Pancreas (tissue), 10 donors: ENCODE data around the gene TAS1R3. TPM values are rescaled to one million over a fixed set of nuclear protein-coding genes. Genes with fewer than 3 reads are reported as not detected.

Experiments
- ATAC-seq, 4 donors: fragments of 200-7000 bp; cut with Tn5 transposase; one replicate each; pipeline versions ENCODE4 v1.8.0 to v1.9.1; 2020; ENCODE audit warnings: mild to moderate bottlenecking in 4 of 4, moderate library complexity in 4 of 4
- DNase-seq, 6 donors: peaks; one replicate each; pipeline ENCODE4 v3.0.0-alpha.2; 2020
- FAIRE-seq: peaks from 2 replicates; lab custom pipeline; 2012; peaks lifted over from hg19 to GRCh38; lab: Jason Lieb, UNC
- H3K27ac ChIP-seq, 4 donors: fragments of 200-600 bp; sonication (generic); 1 replicate in 3 of 4; 2 replicates in 1 of 4; pipeline versions ENCODE4 v1.5.0 to v1.8.0; 2020
- H3K27me3 ChIP-seq, 4 donors: fragments of 200-600 bp; one replicate each; pipeline ENCODE4 v1.8.0; 2021
- H3K36me3 ChIP-seq, 3 donors: fragments of 200-600 bp; sonication (generic) in 1 of 3; one replicate each; pipeline versions ENCODE4 v1.5.0 to v1.8.0; 2020 to 2021
- H3K4me1 ChIP-seq, 3 donors: fragments of 200-600 bp; one replicate each; pipeline ENCODE4 v1.8.0; 2021
- H3K4me3 ChIP-seq, 4 donors: fragments of 200-600 bp; sonication (generic) in 2 of 4; one replicate each; pipeline versions ENCODE4 v1.5.0 to v1.8.0; 2020 to 2021
- H3K9me3 ChIP-seq, 4 donors: fragments of 200-600 bp; one replicate each; pipeline ENCODE4 v1.8.0; 2021
- WGBS, 2 donors: extraction: QIAGEN DNeasy Blood & Tissue Kit; methylation state at CpG; one replicate each; pipeline ENCODE4 v1.1.7; 2013; 5-methylcytosine and 5-hydroxymethylcytosine counted together
- intact Hi-C, 3 donors: fragments of 100-400 bp; cut with DNase I; formaldehyde crosslinking; loops; one replicate each; pipeline versions ENCODE4 v1.11.1 to v1.14.2; 2022
- polyA plus RNA-seq, 2 donors: library from polyadenylated mRNA; stranded (reverse); fragments of 200-250 nt; gene quantifications; one replicate each; pipeline ENCODE4 v1.2.3, GENCODE V29; 2013
- total RNA-seq, 6 donors: library from RNA; stranded (reverse); fragmentation: NEBNext Ultra II Directional in 4 of 6; extraction: Animal tissue kit (Norgen Biotek cat#: 25700) in 4 of 6; gene quantifications; one replicate each; pipeline versions ENCODE4 v1.2.1 to v1.2.4, GENCODE V29; 2021 to 2023
- TF ChIP-seq, protein P1 (sequence below), 4 donors: fragments of 200-600 bp; sonication (generic) in 3 of 4; IDR thresholded peaks; one replicate each; pipeline versions ENCODE4 v1.5.0 to v1.8.0; 2021; ENCODE audit warnings: antibody characterized with exemption in 4 of 4
- donor health status: healthy with polysubstance abuse.
- donor health status: DM: no; HTN: no; CAD: no; lungs with moderate emphysema.
- donor health status: DM: no; HTN: no; CAD: no.
- donor health status: control.
- donor health status: control.
- donor health status: Bipolar disorder and iron deficiency.
- donor health status: DM: yes; HTN: yes; CAD: no.
- donor health status: DM: no; HTN: no; CAD: no.
- donor health status: DM: no; HTN: no; CAD: no.
- donor health status: DM: yes; HTN: yes; CAD: no.

The TAS1R3 gene
- total and polyA plus RNA-seq, 8 donors = 0.04 to 0.41 (median 0.12) TPM

DNA sequence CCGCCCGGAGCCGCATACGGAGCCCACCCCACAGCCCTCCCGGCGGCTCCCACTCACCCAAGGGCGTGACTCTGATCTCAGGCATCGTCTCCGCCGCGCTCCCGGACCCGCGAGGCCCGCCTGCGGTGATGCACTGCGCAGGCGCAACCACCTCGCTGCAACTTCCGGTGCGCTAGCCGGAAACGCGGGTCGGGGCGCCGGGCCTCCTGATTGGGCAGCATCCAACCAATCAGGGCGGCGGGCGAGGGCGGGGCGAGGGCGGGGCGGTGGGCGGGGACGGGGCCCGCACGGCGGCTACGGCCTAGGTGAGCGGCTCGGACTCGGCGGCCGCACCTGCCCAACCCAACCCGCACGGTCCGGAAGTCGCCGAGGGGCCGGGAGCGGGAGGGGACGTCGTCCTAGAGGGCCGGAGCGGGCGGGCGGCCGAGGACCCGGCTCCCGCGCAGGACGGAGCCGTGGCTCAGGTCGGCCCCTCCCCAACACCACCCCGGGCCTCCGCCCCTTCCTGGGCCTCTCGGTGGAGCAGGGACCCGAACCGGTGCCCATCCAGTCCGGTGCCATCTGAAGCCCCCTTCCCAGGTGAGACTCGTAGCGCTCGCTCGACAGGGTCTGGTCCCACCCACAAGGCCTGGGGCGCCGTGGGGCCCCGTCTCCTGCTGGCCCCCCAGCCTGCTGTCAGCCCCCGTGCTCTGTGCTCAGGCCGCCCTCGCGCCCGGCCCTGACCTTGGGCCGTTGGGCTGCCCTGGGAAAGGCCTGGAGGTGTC lies 6.4 kb upstream of the TAS1R3 start, which contains the start of the genes CPTP and INTS11:
CPTP (plus strand) TSS at position 279 of the 764 bp plus-strand sequence. CDS start 2,109 bp downstream, outside the sequence.
INTS11 (minus strand) TSS at position 137 of the 764 bp plus-strand sequence; CDS start at position 85, 52 bp downstream.
- H3K9me3 ChIP-seq = no peaks in the 10 kb centered on the region
- FAIRE-seq (no peak), DNase-seq (peak; percentile 92 to 99 (median 96)), ATAC-seq (peak; percentile 86 to 95 (median 90))
- no peaks in the 10 kb centered on the region for H3K36me3 ChIP-seq
- TF ChIP-seq, protein P1, sequence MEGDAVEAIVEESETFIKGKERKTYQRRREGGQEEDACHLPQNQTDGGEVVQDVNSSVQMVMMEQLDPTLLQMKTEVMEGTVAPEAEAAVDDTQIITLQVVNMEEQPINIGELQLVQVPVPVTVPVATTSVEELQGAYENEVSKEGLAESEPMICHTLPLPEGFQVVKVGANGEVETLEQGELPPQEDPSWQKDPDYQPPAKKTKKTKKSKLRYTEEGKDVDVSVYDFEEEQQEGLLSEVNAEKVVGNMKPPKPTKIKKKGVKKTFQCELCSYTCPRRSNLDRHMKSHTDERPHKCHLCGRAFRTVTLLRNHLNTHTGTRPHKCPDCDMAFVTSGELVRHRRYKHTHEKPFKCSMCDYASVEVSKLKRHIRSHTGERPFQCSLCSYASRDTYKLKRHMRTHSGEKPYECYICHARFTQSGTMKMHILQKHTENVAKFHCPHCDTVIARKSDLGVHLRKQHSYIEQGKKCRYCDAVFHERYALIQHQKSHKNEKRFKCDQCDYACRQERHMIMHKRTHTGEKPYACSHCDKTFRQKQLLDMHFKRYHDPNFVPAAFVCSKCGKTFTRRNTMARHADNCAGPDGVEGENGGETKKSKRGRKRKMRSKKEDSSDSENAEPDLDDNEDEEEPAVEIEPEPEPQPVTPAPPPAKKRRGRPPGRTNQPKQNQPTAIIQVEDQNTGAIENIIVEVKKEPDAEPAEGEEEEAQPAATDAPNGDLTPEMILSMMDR (IDR thresholded peaks at IDR 0.05) = no peak
- H3K4me3 ChIP-seq = peak within 1 kb of the TSS; percentile 93 to 99 (median 97)
- 0% methylated on average over 49 to 84 of the region's 84 CpGs for WGBS, 2 donors
- H3K4me1 ChIP-seq = peaks cover 6 to 19% (median 18%) of the 10 kb centered on the region in 3 donors
- peak within 1 kb of the TSS; percentile 81 to 90 (median 84) for H3K27ac ChIP-seq
- intact Hi-C loops = no loop called here
- no peaks in the 10 kb centered on the region for H3K27me3 ChIP-seq

DNA sequence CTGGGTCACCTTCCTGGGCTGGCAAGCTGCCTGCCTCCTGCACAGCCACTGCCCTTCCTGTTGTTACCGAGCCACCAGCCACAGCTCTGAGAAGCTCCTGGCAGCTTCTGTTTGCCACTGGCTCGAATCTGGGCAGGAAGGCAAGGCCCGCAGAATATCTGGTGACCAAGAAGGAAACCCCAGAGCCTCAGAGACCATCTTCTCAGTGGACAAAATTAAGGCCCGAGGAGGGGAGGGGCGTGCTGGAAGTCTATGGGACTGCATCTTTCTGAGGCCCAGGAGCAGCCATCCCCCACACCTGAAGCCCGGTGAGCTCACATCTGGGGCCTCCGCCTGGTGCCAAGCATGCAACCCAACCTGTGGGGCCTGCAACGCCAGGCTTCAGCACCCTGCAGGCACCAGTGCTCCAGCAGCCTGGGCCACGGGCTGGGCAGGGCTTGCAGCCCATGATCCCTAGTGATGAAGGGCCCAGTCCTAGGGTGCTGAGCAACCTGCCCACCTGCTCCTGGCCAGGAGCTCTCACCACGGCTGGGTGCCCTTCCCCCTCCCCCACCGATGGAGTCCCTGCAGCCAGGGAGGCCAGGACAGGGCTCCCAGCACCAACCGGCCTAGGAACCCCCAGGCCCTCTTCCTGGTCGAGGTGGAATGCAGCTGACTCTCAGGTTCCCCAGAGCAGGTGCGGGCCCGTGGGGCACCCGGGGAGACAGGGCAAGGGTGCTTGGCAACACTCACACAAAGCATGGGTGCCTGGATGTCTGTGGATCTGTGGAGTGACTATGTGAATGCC lies 5.6 kb upstream of the TAS1R3 start:
- DNase-seq (peak in 1 of 6 donors; percentile 73), ATAC-seq (peak; percentile 49 to 67 (median 60)), FAIRE-seq (no peak)
- Histone ChIP-seq H3K27me3 (no peaks in the 10 kb centered on the region), H3K4me3 (peak overlapping the region; percentile 93 to 99 (median 97)), H3K4me1 (peaks cover 6 to 19% (median 18%) of the 10 kb centered on the region in 3 donors), H3K36me3 (no peaks in the 10 kb centered on the region), H3K27ac (peak overlapping the region; percentile 81 to 90 (median 84)), H3K9me3 (no peaks in the 10 kb centered on the region)
- intact Hi-C loops = no loop called here
- TF ChIP-seq, protein P1 (IDR thresholded peaks at IDR 0.05) = no peak
- WGBS, 2 donors = 13 to 15% methylated on average over 13 to 16 of the region's 16 CpGs

DNA sequence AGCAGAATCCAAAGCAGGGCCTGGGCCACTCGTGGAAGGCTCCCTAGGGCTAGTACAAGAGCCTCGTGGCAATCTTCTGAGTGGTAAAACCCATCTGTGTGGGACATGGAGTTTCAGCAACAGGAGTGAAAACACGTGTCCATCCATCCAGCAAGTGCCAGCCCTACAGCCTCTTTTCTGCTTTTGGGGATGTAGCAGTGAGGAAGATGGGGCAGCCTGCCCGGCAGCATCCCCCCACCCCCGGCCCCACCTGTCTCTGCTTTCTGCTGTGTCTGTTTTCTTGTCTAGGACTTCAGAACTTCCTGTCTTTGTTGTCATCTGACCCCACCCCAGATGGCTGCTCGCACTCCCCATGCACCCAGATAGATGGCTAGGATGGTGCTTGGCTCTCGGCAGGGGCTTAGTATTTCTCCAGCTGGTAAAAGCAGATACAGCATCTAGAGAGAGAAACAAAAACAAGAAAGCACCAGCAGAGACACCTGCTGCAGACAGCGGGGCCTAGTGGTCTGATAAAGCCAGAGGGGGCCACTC lies 4.9 kb upstream of the TAS1R3 start:
- no peak for DNase-seq
- 54 to 56% methylated on average over 8 of the region's 8 CpGs for WGBS, 2 donors
- FAIRE-seq = no peak
- intact Hi-C loops = no loop called here
- Histone ChIP-seq H3K4me1 (peaks cover 6 to 19% (median 18%) of the 10 kb centered on the region in 3 donors), H3K9me3 (no peaks in the 10 kb centered on the region), H3K4me3 (peak overlapping the region in 2 of 4 donors; percentile 93 to 98), H3K27me3 (no peaks in the 10 kb centered on the region), H3K36me3 (no peaks in the 10 kb centered on the region), H3K27ac (no peak overlapping the region)
- ATAC-seq = no peak
- TF ChIP-seq, protein P1 (IDR thresholded peaks at IDR 0.05) = no peak

DNA sequence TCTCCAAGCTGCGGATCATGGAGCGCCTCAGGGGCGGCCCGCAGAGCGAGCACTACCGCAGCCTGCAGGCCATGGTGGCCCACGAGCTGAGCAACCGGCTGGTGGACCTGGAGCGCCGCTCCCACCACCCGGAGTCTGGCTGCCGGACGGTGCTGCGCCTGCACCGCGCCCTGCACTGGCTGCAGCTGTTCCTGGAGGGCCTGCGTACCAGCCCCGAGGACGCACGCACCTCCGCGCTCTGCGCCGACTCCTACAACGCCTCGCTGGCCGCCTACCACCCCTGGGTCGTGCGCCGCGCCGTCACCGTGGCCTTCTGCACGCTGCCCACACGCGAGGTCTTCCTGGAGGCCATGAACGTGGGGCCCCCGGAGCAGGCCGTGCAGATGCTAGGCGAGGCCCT lies 3.8 kb upstream of the TAS1R3 start:
- Histone ChIP-seq H3K4me1 (peaks cover 6 to 19% (median 18%) of the 10 kb centered on the region in 3 donors), H3K36me3 (no peaks in the 10 kb centered on the region), H3K27me3 (no peaks in the 10 kb centered on the region), H3K4me3 (no peak overlapping the region), H3K9me3 (no peaks in the 10 kb centered on the region), H3K27ac (no peak overlapping the region)
- DNase-seq (no peak), ATAC-seq (no peak), FAIRE-seq (no peak)
- 90 to 91% methylated on average over 40 of the region's 40 CpGs for WGBS, 2 donors
- intact Hi-C loops = no loop called here
- TF ChIP-seq, protein P1 (IDR thresholded peaks at IDR 0.05) = no peak
